ENCODE data around the gene FCN2. TPM values are rescaled to one million over a fixed set of nuclear protein-coding genes. Genes with fewer than 3 reads are reported as not detected.

Gene FCN2
- total and polyA plus RNA-seq, 4 donors: 0.20 to 0.22 TPM; not detected in 2

DNA sequence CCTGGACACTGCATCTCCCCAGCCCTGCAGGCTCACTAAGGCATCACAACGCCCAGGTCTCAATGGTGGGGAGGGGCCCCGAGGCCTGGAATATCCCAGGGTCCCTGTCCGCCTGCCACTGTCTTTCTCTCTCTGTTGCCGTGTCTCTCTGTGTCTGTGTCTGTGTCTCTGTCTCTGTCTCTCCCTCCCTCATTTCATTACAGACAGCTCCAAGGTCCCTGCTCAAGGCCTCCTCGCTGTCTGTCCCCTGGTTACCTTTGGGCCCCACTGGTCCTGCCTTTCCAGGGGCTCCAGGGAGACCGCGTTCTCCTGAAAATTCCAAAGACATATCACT lies 33.9 kb downstream of the FCN2 start:
- no peaks in the 10 kb centered on the region for H3K36me3 ChIP-seq (ENCODE audit: control insufficient read depth in 4 of 4, insufficient read depth in 4 of 4, low read length in 4 of 4)
- WGBS, 2 donors: 80 to 89% methylated on average over 7 of the region's 7 CpGs
- no peak overlapping the region for H3K4me3 ChIP-seq
- ATAC-seq (ENCODE audit: insufficient read depth, low FRiP score) (no peak), DNase-seq (no peak)
- peaks cover 0 to 4% (median 0%) of the 10 kb centered on the region in 5 donors for H3K4me1 ChIP-seq (ENCODE audit: control insufficient read depth in 5 of 5, insufficient read depth in 5 of 5, low read length in 5 of 5)
- H3K27me3 ChIP-seq (ENCODE audit: control insufficient read depth in 3 of 3, insufficient read depth in 3 of 3, low read length in 2 of 3): no peaks in the 10 kb centered on the region
- TF ChIP-seq, protein P1, sequence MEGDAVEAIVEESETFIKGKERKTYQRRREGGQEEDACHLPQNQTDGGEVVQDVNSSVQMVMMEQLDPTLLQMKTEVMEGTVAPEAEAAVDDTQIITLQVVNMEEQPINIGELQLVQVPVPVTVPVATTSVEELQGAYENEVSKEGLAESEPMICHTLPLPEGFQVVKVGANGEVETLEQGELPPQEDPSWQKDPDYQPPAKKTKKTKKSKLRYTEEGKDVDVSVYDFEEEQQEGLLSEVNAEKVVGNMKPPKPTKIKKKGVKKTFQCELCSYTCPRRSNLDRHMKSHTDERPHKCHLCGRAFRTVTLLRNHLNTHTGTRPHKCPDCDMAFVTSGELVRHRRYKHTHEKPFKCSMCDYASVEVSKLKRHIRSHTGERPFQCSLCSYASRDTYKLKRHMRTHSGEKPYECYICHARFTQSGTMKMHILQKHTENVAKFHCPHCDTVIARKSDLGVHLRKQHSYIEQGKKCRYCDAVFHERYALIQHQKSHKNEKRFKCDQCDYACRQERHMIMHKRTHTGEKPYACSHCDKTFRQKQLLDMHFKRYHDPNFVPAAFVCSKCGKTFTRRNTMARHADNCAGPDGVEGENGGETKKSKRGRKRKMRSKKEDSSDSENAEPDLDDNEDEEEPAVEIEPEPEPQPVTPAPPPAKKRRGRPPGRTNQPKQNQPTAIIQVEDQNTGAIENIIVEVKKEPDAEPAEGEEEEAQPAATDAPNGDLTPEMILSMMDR (IDR thresholded peaks at IDR 0.05; ENCODE audit: control extremely low read depth, extremely low read depth): no peak
- no peak overlapping the region for H3K9ac ChIP-seq (ENCODE audit: insufficient read depth in 1 of 2, low read length in 2 of 2)
- peaks cover 0 to 5% (median 1%) of the 10 kb centered on the region in 4 donors for H3K9me3 ChIP-seq (ENCODE audit: control insufficient read depth in 4 of 4, insufficient read depth in 3 of 4, low read length in 3 of 4)
- H3K27ac ChIP-seq (ENCODE audit: low read depth in 1 of 2, low read length in 1 of 2): no peak overlapping the region

DNA sequence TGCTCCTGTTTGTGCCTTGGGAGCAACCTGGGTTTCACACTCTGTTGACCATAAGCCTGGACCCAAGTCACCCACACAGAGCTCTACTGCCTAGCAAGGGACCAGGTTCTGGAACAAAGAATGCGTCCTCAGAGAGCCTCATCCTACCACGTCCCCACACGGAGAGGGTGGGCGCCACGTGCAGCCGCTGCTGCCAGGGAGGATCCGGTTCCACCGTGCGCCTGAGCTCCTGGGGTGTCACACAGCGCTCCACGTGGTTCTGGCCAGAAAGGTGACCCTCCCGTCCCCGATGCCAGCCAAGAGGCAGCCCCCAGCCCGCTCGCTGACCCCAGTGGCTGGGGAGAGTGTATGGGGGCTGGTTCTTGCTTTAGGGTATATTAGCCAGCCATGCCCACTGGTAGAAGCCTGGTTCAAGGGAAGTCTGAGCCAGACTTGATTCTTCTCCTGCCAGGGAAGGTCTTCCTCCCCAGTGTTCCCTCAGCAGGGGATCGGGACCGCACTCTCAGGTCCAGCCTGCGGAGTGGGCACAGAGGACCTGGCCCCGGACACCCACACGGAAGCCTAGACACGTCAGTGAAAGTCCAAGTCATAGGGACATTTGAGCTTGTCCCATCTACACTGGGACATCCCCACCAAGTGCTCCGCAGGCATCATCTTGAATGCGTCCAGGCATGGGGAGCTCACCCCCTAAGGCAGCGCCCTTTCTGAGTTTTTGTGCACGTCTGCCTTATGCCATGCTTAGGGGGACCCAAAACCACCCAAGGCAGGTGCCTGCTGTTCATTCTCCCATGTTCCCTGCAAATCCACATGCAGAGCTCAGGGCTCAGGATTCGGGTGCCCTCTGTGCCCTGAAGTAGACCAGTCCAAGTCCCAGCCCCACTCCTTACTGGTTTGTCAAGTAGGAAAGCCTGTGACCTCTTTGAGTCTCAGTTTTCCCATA lies 34.7 kb downstream of the FCN2 start:
- no peak overlapping the region for H3K27ac ChIP-seq (ENCODE audit: low read depth in 1 of 2, low read length in 1 of 2)
- DNase-seq: no peak

DNA sequence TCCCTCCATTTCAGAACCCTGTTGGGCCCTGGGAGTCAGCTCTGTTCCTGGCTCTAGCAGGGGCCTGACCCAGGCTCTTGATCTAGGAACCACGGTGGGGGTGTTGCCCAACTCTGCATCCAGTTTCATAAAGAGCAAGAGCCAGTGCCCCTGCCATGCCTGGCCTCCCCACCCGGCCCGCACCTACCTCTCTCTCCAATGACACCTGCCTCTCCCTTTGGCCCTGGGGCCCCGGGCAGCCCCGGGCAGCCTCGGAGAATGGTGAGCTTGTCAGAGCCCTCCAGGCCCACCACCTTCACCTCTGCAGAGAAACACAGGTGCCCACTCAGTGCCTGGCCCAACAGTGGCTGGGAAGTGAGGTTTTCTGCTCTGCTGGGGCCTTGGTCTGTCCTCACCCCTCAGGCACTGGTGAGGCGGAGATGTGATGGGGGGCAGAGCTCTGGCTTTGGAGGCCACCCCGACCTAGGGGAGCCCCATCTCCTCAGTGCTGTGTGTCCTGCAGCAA lies 35.6 kb downstream of the FCN2 start:
- DNase-seq (no peak), ATAC-seq (ENCODE audit: insufficient read depth, low FRiP score) (no peak)
- no peak overlapping the region for H3K4me3 ChIP-seq
- TF ChIP-seq, protein P1 (IDR thresholded peaks at IDR 0.05; ENCODE audit: control extremely low read depth, extremely low read depth): no peak
- peaks cover 0 to 4% (median 0%) of the 10 kb centered on the region in 5 donors for H3K4me1 ChIP-seq (ENCODE audit: control insufficient read depth in 5 of 5, insufficient read depth in 5 of 5, low read length in 5 of 5)
- 77 to 81% methylated on average over 8 of the region's 8 CpGs for WGBS, 2 donors
- H3K9ac ChIP-seq (ENCODE audit: insufficient read depth in 1 of 2, low read length in 2 of 2): no peak overlapping the region
- no peak overlapping the region for H3K27ac ChIP-seq (ENCODE audit: low read depth in 1 of 2, low read length in 1 of 2)
- peaks cover 0 to 7% (median 5%) of the 10 kb centered on the region in 4 donors for H3K9me3 ChIP-seq (ENCODE audit: control insufficient read depth in 4 of 4, insufficient read depth in 3 of 4, low read length in 3 of 4)
- no peaks in the 10 kb centered on the region for H3K27me3 ChIP-seq (ENCODE audit: control insufficient read depth in 3 of 3, insufficient read depth in 3 of 3, low read length in 2 of 3)
- H3K36me3 ChIP-seq (ENCODE audit: control insufficient read depth in 4 of 4, insufficient read depth in 4 of 4, low read length in 4 of 4): no peaks in the 10 kb centered on the region

More for the DNA sequence above, 34.7 kb downstream of the FCN2 start:
- Histone ChIP-seq H3K36me3 (ENCODE audit: control insufficient read depth in 4 of 4, insufficient read depth in 4 of 4, low read length in 4 of 4) (no peaks in the 10 kb centered on the region), H3K4me3 (no peak overlapping the region), H3K9ac (ENCODE audit: insufficient read depth in 1 of 2, low read length in 2 of 2) (no peak overlapping the region), H3K4me1 (ENCODE audit: control insufficient read depth in 5 of 5, insufficient read depth in 5 of 5, low read length in 5 of 5) (peaks cover 0 to 4% (median 0%) of the 10 kb centered on the region in 5 donors), H3K27me3 (ENCODE audit: control insufficient read depth in 3 of 3, insufficient read depth in 3 of 3, low read length in 2 of 3) (no peaks in the 10 kb centered on the region), H3K9me3 (ENCODE audit: control insufficient read depth in 4 of 4, insufficient read depth in 3 of 4, low read length in 3 of 4) (peaks cover 0 to 7% (median 4%) of the 10 kb centered on the region in 4 donors)
- TF ChIP-seq, protein P1 (IDR thresholded peaks at IDR 0.05; ENCODE audit: control extremely low read depth, extremely low read depth): no peak
- 90 to 92% methylated on average over 24 to 26 of the region's 26 CpGs for WGBS, 2 donors
- ATAC-seq (ENCODE audit: insufficient read depth, low FRiP score): no peak

All from lung (tissue), 12 donors.